HepG2 (cell line): ENCODE measurements around the gene PIGW. TPM values are rescaled to one million over a fixed set of nuclear protein-coding genes. Genes with fewer than 3 reads are reported as not detected.

Experiments used
- ATAC-seq: fragments of 200-7000 bp; cut with Tn5 transposase; 3 replicates; pipeline ENCODE4 v1.9.1; 2020; ENCODE audit warnings: mild to moderate bottlenecking, moderate library complexity
- BruUV-seq: library from RNA; stranded (reverse); fragments of 400-500 nt; replicated peaks from 2 replicates; lab custom pipeline; 2021; lab: Mats Ljungman, UMichigan
- CTCF ChIA-PET: fragments of 300-600 bp; formaldehyde crosslinking; extraction: SDS; loops from one replicate; lab custom pipeline; 2021; ENCODE audit warnings: low total read pairs, inconsistent platforms, low intra/inter-chr PET ratio; lab: Yijun Ruan, JAX
- POLR2A ChIA-PET: fragments of 350-600 bp; sonication (Branson Sonifier 250); formaldehyde crosslinking; loops from one replicate; lab custom pipeline; 2020; ENCODE audit warnings: antibody characterized with exemption, inconsistent platforms; lab: Yijun Ruan, JAX
- DNase-seq: peaks from one replicate; pipeline ENCODE4 v3.0.0-alpha.2; 2015; ENCODE audit warnings: low spot score
- FAIRE-seq: peaks from 3 replicates; lab custom pipeline; 2011; peaks lifted over from hg19 to GRCh38; lab: Jason Lieb, UNC
- H2AFZ ChIP-seq: one replicate; pipeline ENCODE4 v1.6.1; 2011; ENCODE audit warnings: low read length, inconsistent platforms
- H3K27ac ChIP-seq: fragments of 300-600 bp; 3 replicates; pipeline ENCODE4 v1.8.0; 2011; ENCODE audit warnings: mixed run types, mild to moderate bottlenecking, mixed read lengths, low read length, inconsistent platforms; ENCODE audit not compliant: insufficient read depth; ENCODE audit errors: extremely low read length
- H3K27me3 ChIP-seq, 2 experiments: fragments of 200-600 bp in 1 of 2; 2 replicates in 1 of 2; 3 replicates in 1 of 2; pipeline versions ENCODE4 v1.6.0 to v1.8.0; 2011; ENCODE audit warnings: low read length in 2 of 2, mild to moderate bottlenecking in 2 of 2, moderate library complexity in 2 of 2, inconsistent platforms in 1 of 2; ENCODE audit not compliant: insufficient read depth in 2 of 2, control insufficient read depth in 1 of 2
- H3K36me3 ChIP-seq, 2 experiments: fragments of 200-600 bp in 1 of 2; replicated peaks in 1 of 2; 2 replicates in 1 of 2; 3 replicates in 1 of 2; pipeline versions ENCODE4 v1.5.1 to v1.8.0; 2011; ENCODE audit warnings: low read length in 2 of 2, inconsistent platforms in 1 of 2; ENCODE audit not compliant: insufficient read depth in 2 of 2, control insufficient read depth in 1 of 2
- H3K4me1 ChIP-seq: 2 replicates; pipeline ENCODE4 v1.5.1; 2012; ENCODE audit warnings: low read length, inconsistent platforms; ENCODE audit not compliant: insufficient read depth
- H3K4me2 ChIP-seq: 2 replicates; pipeline ENCODE4 v1.6.0; 2011; ENCODE audit warnings: low read depth, low read length, inconsistent platforms
- H3K4me3 ChIP-seq, 3 experiments: fragments of 200-600 bp in 1 of 3; sonication (generic), shearing (Covaris generic) in 1 of 3; replicated peaks in 1 of 3; 2 replicates each; pipeline ENCODE4 v1.5.1; 2011 to 2016; ENCODE audit warnings: low read length in 3 of 3, inconsistent platforms in 2 of 3, low read depth in 2 of 3, mild to moderate bottlenecking in 2 of 3, control low read depth in 1 of 3, mixed read lengths in 1 of 3; ENCODE audit not compliant: insufficient read depth in 1 of 3
- H3K79me2 ChIP-seq: one replicate; pipeline ENCODE4 v1.6.1; 2011; ENCODE audit warnings: low read length, inconsistent platforms; ENCODE audit not compliant: insufficient read depth
- H3K9ac ChIP-seq: 2 replicates; pipeline ENCODE4 v1.6.0; 2011; ENCODE audit warnings: mild to moderate bottlenecking, low read depth, low read length, inconsistent platforms; ENCODE audit not compliant: insufficient read depth
- H3K9me3 ChIP-seq: 2 replicates; pipeline ENCODE4 v1.5.1; 2012; ENCODE audit warnings: mild to moderate bottlenecking, low read length
- H4K20me1 ChIP-seq: 2 replicates; pipeline ENCODE4 v1.6.0; 2011; ENCODE audit warnings: inconsistent platforms, mild to moderate bottlenecking, low read length, moderate library complexity; ENCODE audit not compliant: insufficient read depth
- AGO1 ChIP-seq: fragments of 200-400 bp; formaldehyde crosslinking; IDR thresholded peaks from 2 replicates; pipeline ENCODE4 v1.6.1; 2017; ENCODE audit warnings: mild to moderate bottlenecking, low read depth, low read length, moderate library complexity; ENCODE audit not compliant: poor library complexity, severe bottlenecking
- AGO2 ChIP-seq: fragments of 200-400 bp; formaldehyde crosslinking; optimal IDR thresholded peaks from 2 replicates; pipeline ENCODE3; 2017; ENCODE audit warnings: mild to moderate bottlenecking, low read depth, low read length, moderate library complexity
- ETV5 ChIP-seq: IDR thresholded peaks from 2 replicates; pipeline ENCODE4 v1.6.1; 2018; ENCODE audit warnings: missing biosample characterization, missing genetic modification reagents, inconsistent platforms, borderline replicate concordance
- NCOA5 ChIP-seq: sonication (generic); formaldehyde crosslinking; IDR thresholded peaks from 2 replicates; pipeline ENCODE4 v1.4.0; 2020; ENCODE audit warnings: missing genetic modification reagents
- ZNF543 ChIP-seq: sonication (generic); formaldehyde crosslinking; IDR thresholded peaks from 2 replicates; pipeline ENCODE4 v1.4.0; 2020; ENCODE audit warnings: mild to moderate bottlenecking, missing genetic modification reagents
- WGBS: methylation state at CpG from one replicate; pipeline ENCODE4 v1.1.6; 2017; ENCODE audit warnings: low lambda C conversion rate; 5-methylcytosine and 5-hydroxymethylcytosine counted together
- in situ Hi-C: cut with HindIII; loops from 2 replicates; pipeline ENCODE4 v1.10.0; 2017; ENCODE audit warnings: low pct_unique_long_range_greater_than_20kb; ENCODE audit not compliant: extremely low pct_ligation_motif_present
- intact Hi-C: fragments of 100-400 bp; cut with micrococcal nuclease; formaldehyde crosslinking; loops from one replicate; pipeline ENCODE4 v1.10.0; 2022; ENCODE audit not compliant: unreplicated experiment
- polyA plus RNA-seq, 8 experiments: library from polyadenylated mRNA; depleted of rRNA in 3 of 8; stranded (reverse) in 7 of 8; unstranded in 1 of 8; fragments of >200 nt; fragmentation: Illumina TruSeq in 4 of 8; extraction: Trizol in 4 of 8; gene quantifications; 2 replicates each; pipeline versions ENCODE4 v1.2.1 to v1.2.3, GENCODE V29; 2011 to 2016; ENCODE audit warnings: low read depth in 4 of 8, missing spikeins in 1 of 8, mixed read lengths in 1 of 8; ENCODE audit not compliant: insufficient read depth in 1 of 8
- total RNA-seq, 5 experiments: library from RNA; depleted of rRNA; stranded (reverse); fragments of >200 nt; fragmentation: Illumina TruSeq; extraction: Trizol; gene quantifications; 2 replicates each; pipeline ENCODE4 v1.2.3, GENCODE V29; 2016; ENCODE audit warnings: low read depth in 1 of 5
- TF ChIP-seq, protein P1 (sequence below), 2 experiments: fragments of 450-650 bp in 1 of 2; sonication (generic) in 1 of 2; formaldehyde crosslinking in 1 of 2; IDR thresholded peaks; 2 replicates each; pipeline versions ENCODE4 v1.6.1 to v1.8.0; 2016 to 2022; ENCODE audit warnings: antibody characterized with exemption in 1 of 2, mild to moderate bottlenecking in 1 of 2, missing genetic modification reagents in 1 of 2
- TF ChIP-seq, protein P2 (sequence below): sonication (generic); formaldehyde crosslinking; IDR thresholded peaks from 2 replicates; pipeline ENCODE4 v1.5.1; 2020; ENCODE audit warnings: mild to moderate bottlenecking, missing genetic modification reagents, moderate library complexity

The PIGW gene
- total and polyA plus RNA-seq, 2 of the 13 experiments (the other 11 are each of a cell fraction or from before 2014, with no cell fraction given): 9.0 to 24.0 TPM

DNA sequence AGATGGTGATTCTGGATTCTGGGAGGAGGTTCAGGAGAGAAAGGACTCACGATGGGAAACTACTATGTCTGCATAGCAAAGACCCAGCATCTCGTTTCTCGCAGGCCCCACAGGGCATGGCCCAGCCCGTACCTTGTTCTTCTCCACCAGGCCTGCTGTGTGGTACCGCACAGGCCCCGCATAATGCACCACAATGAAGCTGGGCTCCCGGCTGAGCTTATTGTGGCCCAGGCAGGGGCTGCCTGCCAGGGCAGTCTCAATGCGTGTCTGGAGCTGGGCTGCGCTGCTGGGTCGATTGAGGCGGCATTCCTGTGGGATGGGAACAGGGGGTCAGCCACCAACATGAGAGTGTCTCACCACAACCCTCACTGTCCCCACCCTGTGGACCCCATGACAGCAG lies 28.0 kb upstream of the PIGW start:
- TF ChIP-seq ZNF543 (CRISPR knock-in tag): no peak
- TF ChIP-seq AGO1: no peak
- TF ChIP-seq, protein P1, sequence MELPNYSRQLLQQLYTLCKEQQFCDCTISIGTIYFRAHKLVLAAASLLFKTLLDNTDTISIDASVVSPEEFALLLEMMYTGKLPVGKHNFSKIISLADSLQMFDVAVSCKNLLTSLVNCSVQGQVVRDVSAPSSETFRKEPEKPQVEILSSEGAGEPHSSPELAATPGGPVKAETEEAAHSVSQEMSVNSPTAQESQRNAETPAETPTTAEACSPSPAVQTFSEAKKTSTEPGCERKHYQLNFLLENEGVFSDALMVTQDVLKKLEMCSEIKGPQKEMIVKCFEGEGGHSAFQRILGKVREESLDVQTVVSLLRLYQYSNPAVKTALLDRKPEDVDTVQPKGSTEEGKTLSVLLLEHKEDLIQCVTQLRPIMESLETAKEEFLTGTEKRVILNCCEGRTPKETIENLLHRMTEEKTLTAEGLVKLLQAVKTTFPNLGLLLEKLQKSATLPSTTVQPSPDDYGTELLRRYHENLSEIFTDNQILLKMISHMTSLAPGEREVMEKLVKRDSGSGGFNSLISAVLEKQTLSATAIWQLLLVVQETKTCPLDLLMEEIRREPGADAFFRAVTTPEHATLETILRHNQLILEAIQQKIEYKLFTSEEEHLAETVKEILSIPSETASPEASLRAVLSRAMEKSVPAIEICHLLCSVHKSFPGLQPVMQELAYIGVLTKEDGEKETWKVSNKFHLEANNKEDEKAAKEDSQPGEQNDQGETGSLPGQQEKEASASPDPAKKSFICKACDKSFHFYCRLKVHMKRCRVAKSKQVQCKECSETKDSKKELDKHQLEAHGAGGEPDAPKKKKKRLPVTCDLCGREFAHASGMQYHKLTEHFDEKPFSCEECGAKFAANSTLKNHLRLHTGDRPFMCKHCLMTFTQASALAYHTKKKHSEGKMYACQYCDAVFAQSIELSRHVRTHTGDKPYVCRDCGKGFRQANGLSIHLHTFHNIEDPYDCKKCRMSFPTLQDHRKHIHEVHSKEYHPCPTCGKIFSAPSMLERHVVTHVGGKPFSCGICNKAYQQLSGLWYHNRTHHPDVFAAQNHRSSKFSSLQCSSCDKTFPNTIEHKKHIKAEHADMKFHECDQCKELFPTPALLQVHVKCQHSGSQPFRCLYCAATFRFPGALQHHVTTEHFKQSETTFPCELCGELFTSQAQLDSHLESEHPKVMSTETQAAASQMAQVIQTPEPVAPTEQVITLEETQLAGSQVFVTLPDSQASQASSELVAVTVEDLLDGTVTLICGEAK (IDR thresholded peaks at IDR 0.05): no peak
- TF ChIP-seq, protein P1 (CRISPR knock-in tag; IDR thresholded peaks at IDR 0.05): no peak
- TF ChIP-seq, protein P2, sequence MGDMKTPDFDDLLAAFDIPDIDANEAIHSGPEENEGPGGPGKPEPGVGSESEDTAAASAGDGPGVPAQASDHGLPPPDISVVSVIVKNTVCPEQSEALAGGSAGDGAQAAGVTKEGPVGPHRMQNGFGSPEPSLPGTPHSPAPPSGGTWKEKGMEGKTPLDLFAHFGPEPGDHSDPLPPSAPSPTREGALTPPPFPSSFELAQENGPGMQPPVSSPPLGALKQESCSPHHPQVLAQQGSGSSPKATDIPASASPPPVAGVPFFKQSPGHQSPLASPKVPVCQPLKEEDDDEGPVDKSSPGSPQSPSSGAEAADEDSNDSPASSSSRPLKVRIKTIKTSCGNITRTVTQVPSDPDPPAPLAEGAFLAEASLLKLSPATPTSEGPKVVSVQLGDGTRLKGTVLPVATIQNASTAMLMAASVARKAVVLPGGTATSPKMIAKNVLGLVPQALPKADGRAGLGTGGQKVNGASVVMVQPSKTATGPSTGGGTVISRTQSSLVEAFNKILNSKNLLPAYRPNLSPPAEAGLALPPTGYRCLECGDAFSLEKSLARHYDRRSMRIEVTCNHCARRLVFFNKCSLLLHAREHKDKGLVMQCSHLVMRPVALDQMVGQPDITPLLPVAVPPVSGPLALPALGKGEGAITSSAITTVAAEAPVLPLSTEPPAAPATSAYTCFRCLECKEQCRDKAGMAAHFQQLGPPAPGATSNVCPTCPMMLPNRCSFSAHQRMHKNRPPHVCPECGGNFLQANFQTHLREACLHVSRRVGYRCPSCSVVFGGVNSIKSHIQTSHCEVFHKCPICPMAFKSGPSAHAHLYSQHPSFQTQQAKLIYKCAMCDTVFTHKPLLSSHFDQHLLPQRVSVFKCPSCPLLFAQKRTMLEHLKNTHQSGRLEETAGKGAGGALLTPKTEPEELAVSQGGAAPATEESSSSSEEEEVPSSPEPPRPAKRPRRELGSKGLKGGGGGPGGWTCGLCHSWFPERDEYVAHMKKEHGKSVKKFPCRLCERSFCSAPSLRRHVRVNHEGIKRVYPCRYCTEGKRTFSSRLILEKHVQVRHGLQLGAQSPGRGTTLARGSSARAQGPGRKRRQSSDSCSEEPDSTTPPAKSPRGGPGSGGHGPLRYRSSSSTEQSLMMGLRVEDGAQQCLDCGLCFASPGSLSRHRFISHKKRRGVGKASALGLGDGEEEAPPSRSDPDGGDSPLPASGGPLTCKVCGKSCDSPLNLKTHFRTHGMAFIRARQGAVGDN (CRISPR knock-in tag): 0 out of 2 replicates have a peak, but pooled peaks have one; percentile 2
- TF ChIP-seq ETV5 (CRISPR knock-in tag): no peak
- TF ChIP-seq NCOA5 (CRISPR knock-in tag): no peak
- TF ChIP-seq AGO2: peak; percentile 41
- DNase-seq (no peak), ATAC-seq (peak; percentile 7; the same call in 2 of the 3 replicates), FAIRE-seq (no peak)
- intact Hi-C loops (no loop called here), in situ Hi-C loops (no loop called here)
- Histone ChIP-seq H3K27ac (no peak overlapping the region), H3K79me2 (no peaks in the 10 kb centered on the region), H3K4me2 (no peak overlapping the region), H3K36me3 (peaks cover 26 to 44% of the 10 kb centered on the region in 2 experiments), H3K27me3 (no peaks in the 10 kb centered on the region), H3K9me3 (no peaks in the 10 kb centered on the region), H3K4me3 (no peak overlapping the region), H3K4me1 (peaks cover 18% of the 10 kb centered on the region), H2AFZ (no peak overlapping the region), H4K20me1 (no peaks in the 10 kb centered on the region), H3K9ac (no peak overlapping the region)
- CTCF ChIA-PET: no interaction called here
- BruUV-seq: no TSS peak
- WGBS: 97% methylated on average over 4 of the region's 11 CpGs
- POLR2A ChIA-PET: no interaction called here
